ENCODE measurements around the gene RNF227. TPM values are rescaled to one million over a fixed set of nuclear protein-coding genes. Genes with fewer than 3 reads are reported as not detected.

Gene RNF227
- total and polyA plus RNA-seq, 2 of the 8 experiments (the other 6 are each of a cell fraction or from before 2014, with no cell fraction given) = 0.63 to 1.7 TPM

DNA sequence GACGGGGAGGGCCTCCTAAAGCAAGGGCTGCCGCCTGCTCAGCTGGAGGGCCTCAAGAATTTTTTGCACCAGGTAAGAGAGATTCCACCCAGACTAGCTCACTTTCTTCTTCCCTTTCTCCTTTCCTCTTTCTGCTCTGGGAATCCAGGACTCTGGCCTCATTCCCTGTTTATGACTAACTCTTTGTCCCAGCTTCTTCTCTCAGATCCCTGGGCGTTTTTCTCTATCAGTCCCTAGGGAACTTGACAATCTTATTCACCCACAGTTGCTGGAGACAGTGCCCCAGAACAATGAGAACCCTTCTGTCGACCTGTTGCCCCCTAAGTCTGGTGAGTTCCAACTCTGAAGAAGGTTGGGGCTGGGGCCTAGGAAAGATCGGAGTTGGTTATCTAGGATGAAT, 31.6 kb upstream of the RNF227 start:
- no peak overlapping the region for H3K4me2 ChIP-seq (ENCODE audit: insufficient read depth in 1 of 2, low read depth in 2 of 2, low read length in 2 of 2)
- no peak overlapping the region for H3K18ac ChIP-seq (ENCODE audit: extremely low read depth, low read length)
- no peak overlapping the region for H2AK5ac ChIP-seq (ENCODE audit: low read depth, low read length)
- H3K4me1 ChIP-seq (replicated peaks in 1 of 4; ENCODE audit: control insufficient read depth in 3 of 4, insufficient read depth in 4 of 4, low read length in 3 of 4) = no peaks in the 10 kb centered on the region
- no peak overlapping the region for H3K14ac ChIP-seq (ENCODE audit: insufficient read length)
- no peaks in the 10 kb centered on the region for H3K79me2 ChIP-seq (ENCODE audit: control insufficient read depth in 1 of 2, insufficient read depth in 2 of 2, low read length in 2 of 2)
- no peak overlapping the region for H2AFZ ChIP-seq (ENCODE audit: low read length)
- CTCF ChIA-PET (ENCODE audit: partially characterized antibody) = interaction anchor here (0.8 to 2.1 kb wide), 6 partner anchors 13 to 110 kb away, joined by 3 to 6 read pairs (median 3); no protein-coding TSS in a partner anchor
- H3K36me3 ChIP-seq (ENCODE audit: control insufficient read depth in 2 of 4, insufficient read depth in 4 of 4, low read length in 3 of 4) = peaks cover 8 to 40% (median 32%) of the 10 kb centered on the region in 4 experiments
- no peaks in the 10 kb centered on the region for H3K79me1 ChIP-seq (ENCODE audit: low read depth, low read length)
- no peak overlapping the region for H4K5ac ChIP-seq (ENCODE audit: insufficient read length, low read depth, low read length)
- no peak overlapping the region for H2BK5ac ChIP-seq (ENCODE audit: low read depth, low read length)
- no peak overlapping the region for H3K27ac ChIP-seq (ENCODE audit: low read depth, low read length)
- no peak overlapping the region for H4K91ac ChIP-seq (replicated peaks; ENCODE audit: insufficient read length, low read length)
- WGBS, 2 experiments (ENCODE audit: extremely low coverage in 1 of 2, insufficient coverage in 1 of 2, insufficient read length in 1 of 2, insufficient replicate concordance in 2 of 2, low coverage in 1 of 2, low lambda C conversion rate in 2 of 2, missing lambda C conversion rate in 1 of 2) = 88% methylated on average over 5 of the region's 5 CpGs; no CpG with 5 or more reads in 1 of the 2 experiments
- no peak overlapping the region for H2BK12ac ChIP-seq (ENCODE audit: low read depth, low read length)
- FAIRE-seq = no peak
- no peak overlapping the region for H4K8ac ChIP-seq (ENCODE audit: extremely low read depth, insufficient read depth, low read length)
- peaks cover 2 to 4% of the 10 kb centered on the region in 2 experiments for H4K20me1 ChIP-seq (replicated peaks in 1 of 2; ENCODE audit: control insufficient read depth in 1 of 2, insufficient read depth in 2 of 2, low read length in 2 of 2)
- no peak overlapping the region for H3K56ac ChIP-seq (replicated peaks; ENCODE audit: insufficient read length, low read depth, low read length)
- H3K9me3 ChIP-seq (ENCODE audit: insufficient read depth in 2 of 2, low read depth in 1 of 2, low read length in 1 of 2) = no peaks in the 10 kb centered on the region
- H3K23ac ChIP-seq (ENCODE audit: insufficient read length) = no peak overlapping the region
- H2BK120ac ChIP-seq (replicated peaks; ENCODE audit: low read depth, low read length) = no peak overlapping the region
- DNase-seq (ENCODE audit: low read depth in 1 of 2, low spot score in 2 of 2) = no peak
- H3K4me3 ChIP-seq (ENCODE audit: extremely low read depth in 1 of 4, insufficient read depth in 2 of 4, low read depth in 3 of 4, low read length in 4 of 4) = no peak overlapping the region
- no peaks in the 10 kb centered on the region for H3K27me3 ChIP-seq (replicated peaks in 1 of 4; ENCODE audit: control insufficient read depth in 3 of 4, extremely low read depth in 1 of 4, insufficient read depth in 3 of 4, low read length in 3 of 4)
- no peak overlapping the region for H3K4ac ChIP-seq (replicated peaks; ENCODE audit: insufficient read length, low read depth, low read length)
- POLR2A ChIA-PET (ENCODE audit: partially characterized antibody) = interaction anchor here (1.4 kb wide), 1 partner anchor 18 kb away, joined by 3 read pairs; no protein-coding TSS in a partner anchor
- no peak overlapping the region for H2BK15ac ChIP-seq (ENCODE audit: low read length)
- no peak for TF ChIP-seq TBP (IDR thresholded peaks at IDR 0.05; ENCODE audit: low read depth, low read length)
- no peak for TF ChIP-seq BACH1 (IDR thresholded peaks at IDR 0.05; ENCODE audit: low read length)
- TF ChIP-seq SIX5 (IDR thresholded peaks at IDR 0.05; ENCODE audit: low read depth, low read length) = no peak
- no peak for TF ChIP-seq EP300 (IDR thresholded peaks at IDR 0.05; ENCODE audit: borderline replicate concordance in 1 of 2, low read depth in 2 of 2, low read length in 2 of 2)
- no peak for TF ChIP-seq CHD2 (IDR thresholded peaks at IDR 0.05; ENCODE audit: low read length)
- no peak for TF ChIP-seq CTBP2 (IDR thresholded peaks at IDR 0.05; ENCODE audit: borderline replicate concordance, insufficient read depth, insufficient read length, low read length)
- TF ChIP-seq SP1 (IDR thresholded peaks at IDR 0.05; ENCODE audit: low read depth, low read length) = no peak
- TF ChIP-seq ATF3 (IDR thresholded peaks at IDR 0.05; ENCODE audit: insufficient read depth, low read depth, low read length) = no peak
- no peak for TF ChIP-seq MAX (IDR thresholded peaks at IDR 0.05)
- TF ChIP-seq SIN3A (conservative IDR thresholded peaks at IDR 0.05 in 1 of 2, IDR thresholded peaks at IDR 0.05 in 1 of 2; ENCODE audit: low read depth in 1 of 2, low read length in 2 of 2) = no peak
- TF ChIP-seq TCF12 (IDR thresholded peaks at IDR 0.05; ENCODE audit: low read depth, low read length) = no peak
- no peaks in the 10 kb centered on the region for H3K23me2 ChIP-seq (ENCODE audit: low read depth, low read length)
- no peak overlapping the region for H3K9ac ChIP-seq (replicated peaks in 1 of 4; ENCODE audit: extremely low read depth in 1 of 4, low read depth in 3 of 4, low read length in 3 of 4)
- no peak overlapping the region for H2BK20ac ChIP-seq (ENCODE audit: low read length)

Data from H1 (cell line).